ENCODE data around the gene SULT1E1. TPM values are rescaled to one million over a fixed set of nuclear protein-coding genes. Genes with fewer than 3 reads are reported as not detected.

Gene SULT1E1
- polyA plus RNA-seq, 2 of the 4 experiments (the other 2 are of a cell fraction) = 0.08 TPM; not detected in 1

DNA sequence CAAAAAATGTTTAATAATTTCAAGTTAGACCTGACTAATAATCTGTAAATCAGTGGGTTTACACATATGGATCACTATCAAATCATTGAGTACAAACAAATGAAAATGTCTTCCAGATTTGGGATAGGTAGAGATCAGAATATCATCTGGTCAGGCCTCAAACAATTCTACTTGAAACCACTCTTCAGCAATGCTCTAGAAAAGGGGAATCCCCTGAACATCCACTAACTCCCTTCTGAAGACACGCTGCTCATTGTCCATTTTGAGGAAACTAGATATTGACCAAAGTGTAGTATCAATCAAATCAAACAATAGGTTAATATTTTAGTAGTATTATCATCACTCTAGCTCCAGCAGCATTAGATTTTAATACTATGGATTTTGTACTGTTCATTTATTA, 46.3 kb downstream of the SULT1E1 start:
- ChIA-PET CTCF (no interaction called here), POLR2A (no interaction called here)
- H3K4me2 ChIP-seq = no peak overlapping the region
- no peak overlapping the region for H3K27ac ChIP-seq
- DNase-seq (ENCODE audit: low read depth in 1 of 2, low spot score in 1 of 2) (no peak), FAIRE-seq (no peak), ATAC-seq (no peak)
- TF ChIP-seq PHF8 (IDR thresholded peaks at IDR 0.05; ENCODE audit: borderline replicate concordance, low read depth) = no peak
- no peak for TF ChIP-seq TP53 (CRISPR knock-in tag; IDR thresholded peaks at IDR 0.05)
- no peak for TF ChIP-seq CBX2 (IDR thresholded peaks at IDR 0.05; ENCODE audit: borderline replicate concordance, low read depth)
- no peak for TF ChIP-seq GATA3 (IDR thresholded peaks at IDR 0.05; ENCODE audit: borderline replicate concordance)
- no peak for TF ChIP-seq RAD21 (conservative IDR thresholded peaks at IDR 0.05 in 1 of 2, IDR thresholded peaks at IDR 0.05 in 1 of 2)
- no peak for TF ChIP-seq KDM1A (IDR thresholded peaks at IDR 0.05; ENCODE audit: low read depth)
- TF ChIP-seq, protein P1, sequence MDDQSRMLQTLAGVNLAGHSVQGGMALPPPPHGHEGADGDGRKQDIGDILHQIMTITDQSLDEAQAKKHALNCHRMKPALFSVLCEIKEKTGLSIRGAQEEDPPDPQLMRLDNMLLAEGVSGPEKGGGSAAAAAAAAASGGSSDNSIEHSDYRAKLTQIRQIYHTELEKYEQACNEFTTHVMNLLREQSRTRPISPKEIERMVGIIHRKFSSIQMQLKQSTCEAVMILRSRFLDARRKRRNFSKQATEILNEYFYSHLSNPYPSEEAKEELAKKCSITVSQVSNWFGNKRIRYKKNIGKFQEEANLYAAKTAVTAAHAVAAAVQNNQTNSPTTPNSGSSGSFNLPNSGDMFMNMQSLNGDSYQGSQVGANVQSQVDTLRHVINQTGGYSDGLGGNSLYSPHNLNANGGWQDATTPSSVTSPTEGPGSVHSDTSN (IDR thresholded peaks at IDR 0.05) = no peak
- no peak for TF ChIP-seq FOSB (CRISPR knock-in tag; IDR thresholded peaks at IDR 0.05)
- no peaks in the 10 kb centered on the region for H3K9me3 ChIP-seq
- WGBS (ENCODE audit: missing lambda C conversion rate) = 24% methylated on average over 1 of the region's 1 CpG
- no peak overlapping the region for H3K4me3 ChIP-seq
- H3K4me1 ChIP-seq = no peaks in the 10 kb centered on the region

DNA sequence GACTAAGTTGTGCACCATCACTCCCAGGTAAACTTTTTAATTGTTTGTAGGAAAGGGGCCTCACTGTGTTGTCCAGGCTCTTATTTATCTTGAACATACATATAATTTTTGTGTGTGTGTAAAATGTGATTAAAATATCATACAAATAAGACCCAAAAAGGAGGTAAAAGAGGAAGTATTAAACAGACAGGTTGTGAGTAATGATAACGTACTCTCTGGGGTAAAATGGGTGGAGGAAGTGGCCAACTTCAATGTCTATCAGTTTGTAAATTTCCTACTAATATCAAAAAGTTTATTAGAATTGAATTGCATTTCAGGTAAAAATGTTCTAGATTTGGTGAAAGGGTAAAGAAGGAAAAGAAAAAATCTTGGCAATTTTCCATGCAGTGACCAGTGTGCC, 48.8 kb downstream of the SULT1E1 start:
- DNase-seq (ENCODE audit: low read depth in 1 of 2, low spot score in 1 of 2) (no peak), ATAC-seq (no peak), FAIRE-seq (no peak)
- Histone ChIP-seq H3K4me3 (no peak overlapping the region), H3K9me3 (no peaks in the 10 kb centered on the region), H3K4me1 (no peaks in the 10 kb centered on the region), H3K27ac (no peak overlapping the region), H3K4me2 (no peak overlapping the region)
- no peak for TF ChIP-seq TFCP2L1 (CRISPR knock-in tag; IDR thresholded peaks at IDR 0.05)
- no peak for TF ChIP-seq POLR2A (IDR thresholded peaks at IDR 0.05; ENCODE audit: low read length)
- TF ChIP-seq NFE2L2 (conservative IDR thresholded peaks at IDR 0.05; ENCODE audit: low read length) = no peak
- TF ChIP-seq CBX2 (IDR thresholded peaks at IDR 0.05; ENCODE audit: borderline replicate concordance, low read depth) = no peak
- TF ChIP-seq MAZ (IDR thresholded peaks at IDR 0.05; ENCODE audit: borderline replicate concordance, low read depth, low read length) = no peak
- no peak for TF ChIP-seq EP300 (IDR thresholded peaks at IDR 0.05)
- no peak for TF ChIP-seq JUN (IDR thresholded peaks at IDR 0.05)
- TF ChIP-seq, protein P2, sequence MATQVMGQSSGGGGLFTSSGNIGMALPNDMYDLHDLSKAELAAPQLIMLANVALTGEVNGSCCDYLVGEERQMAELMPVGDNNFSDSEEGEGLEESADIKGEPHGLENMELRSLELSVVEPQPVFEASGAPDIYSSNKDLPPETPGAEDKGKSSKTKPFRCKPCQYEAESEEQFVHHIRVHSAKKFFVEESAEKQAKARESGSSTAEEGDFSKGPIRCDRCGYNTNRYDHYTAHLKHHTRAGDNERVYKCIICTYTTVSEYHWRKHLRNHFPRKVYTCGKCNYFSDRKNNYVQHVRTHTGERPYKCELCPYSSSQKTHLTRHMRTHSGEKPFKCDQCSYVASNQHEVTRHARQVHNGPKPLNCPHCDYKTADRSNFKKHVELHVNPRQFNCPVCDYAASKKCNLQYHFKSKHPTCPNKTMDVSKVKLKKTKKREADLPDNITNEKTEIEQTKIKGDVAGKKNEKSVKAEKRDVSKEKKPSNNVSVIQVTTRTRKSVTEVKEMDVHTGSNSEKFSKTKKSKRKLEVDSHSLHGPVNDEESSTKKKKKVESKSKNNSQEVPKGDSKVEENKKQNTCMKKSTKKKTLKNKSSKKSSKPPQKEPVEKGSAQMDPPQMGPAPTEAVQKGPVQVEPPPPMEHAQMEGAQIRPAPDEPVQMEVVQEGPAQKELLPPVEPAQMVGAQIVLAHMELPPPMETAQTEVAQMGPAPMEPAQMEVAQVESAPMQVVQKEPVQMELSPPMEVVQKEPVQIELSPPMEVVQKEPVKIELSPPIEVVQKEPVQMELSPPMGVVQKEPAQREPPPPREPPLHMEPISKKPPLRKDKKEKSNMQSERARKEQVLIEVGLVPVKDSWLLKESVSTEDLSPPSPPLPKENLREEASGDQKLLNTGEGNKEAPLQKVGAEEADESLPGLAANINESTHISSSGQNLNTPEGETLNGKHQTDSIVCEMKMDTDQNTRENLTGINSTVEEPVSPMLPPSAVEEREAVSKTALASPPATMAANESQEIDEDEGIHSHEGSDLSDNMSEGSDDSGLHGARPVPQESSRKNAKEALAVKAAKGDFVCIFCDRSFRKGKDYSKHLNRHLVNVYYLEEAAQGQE (IDR thresholded peaks at IDR 0.05) = no peak
- TF ChIP-seq EHF (CRISPR knock-in tag; IDR thresholded peaks at IDR 0.05) = no peak
- TF ChIP-seq, protein P3, sequence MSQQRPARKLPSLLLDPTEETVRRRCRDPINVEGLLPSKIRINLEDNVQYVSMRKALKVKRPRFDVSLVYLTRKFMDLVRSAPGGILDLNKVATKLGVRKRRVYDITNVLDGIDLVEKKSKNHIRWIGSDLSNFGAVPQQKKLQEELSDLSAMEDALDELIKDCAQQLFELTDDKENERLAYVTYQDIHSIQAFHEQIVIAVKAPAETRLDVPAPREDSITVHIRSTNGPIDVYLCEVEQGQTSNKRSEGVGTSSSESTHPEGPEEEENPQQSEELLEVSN (IDR thresholded peaks at IDR 0.05; ENCODE audit: borderline replicate concordance, low read depth) = no peak
- ChIA-PET POLR2A (no interaction called here), CTCF (no interaction called here)
- WGBS (ENCODE audit: missing lambda C conversion rate) = 42% methylated on average over 1 of the region's 1 CpG

DNA sequence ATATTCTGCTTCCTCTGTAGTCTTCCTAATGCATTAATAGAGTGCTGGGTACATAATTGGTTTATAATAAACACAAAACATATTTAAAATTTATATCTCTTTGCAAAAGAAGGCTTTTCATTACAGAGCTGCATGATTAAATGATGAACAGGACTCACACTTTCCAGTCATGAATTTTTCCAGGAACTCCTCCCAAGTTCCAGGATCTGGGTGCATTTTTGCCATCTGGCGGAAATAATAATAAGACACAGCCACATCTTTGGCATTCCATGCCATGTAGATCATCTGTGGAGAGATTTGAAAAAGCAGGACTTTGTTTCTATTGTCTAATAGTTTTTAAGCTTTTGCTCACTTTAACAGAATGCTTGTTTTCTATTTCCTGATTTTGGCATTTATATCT, 59.3 kb downstream of the SULT1E1 start:
- FAIRE-seq = no peak
- no peak overlapping the region for H3K27ac ChIP-seq
- ChIA-PET POLR2A (no interaction called here), CTCF (no interaction called here)
- no peak overlapping the region for H3K4me2 ChIP-seq
- no peak for DNase-seq (ENCODE audit: low read depth in 1 of 2, low spot score in 1 of 2)
- no peaks in the 10 kb centered on the region for H3K4me1 ChIP-seq
- H3K4me3 ChIP-seq = no peak overlapping the region
- TF ChIP-seq KDM1A (IDR thresholded peaks at IDR 0.05; ENCODE audit: low read depth) (no peak), TP53 (CRISPR knock-in tag; IDR thresholded peaks at IDR 0.05) (no peak), ZC3H11A (IDR thresholded peaks at IDR 0.05) (no peak), EHMT2 (IDR thresholded peaks at IDR 0.05; ENCODE audit: low read depth) (no peak), MAZ (IDR thresholded peaks at IDR 0.05; ENCODE audit: borderline replicate concordance, low read depth, low read length) (no peak), RAD21 (conservative IDR thresholded peaks at IDR 0.05 in 1 of 2, IDR thresholded peaks at IDR 0.05 in 1 of 2) (no peak)
- TF ChIP-seq, protein P4, sequence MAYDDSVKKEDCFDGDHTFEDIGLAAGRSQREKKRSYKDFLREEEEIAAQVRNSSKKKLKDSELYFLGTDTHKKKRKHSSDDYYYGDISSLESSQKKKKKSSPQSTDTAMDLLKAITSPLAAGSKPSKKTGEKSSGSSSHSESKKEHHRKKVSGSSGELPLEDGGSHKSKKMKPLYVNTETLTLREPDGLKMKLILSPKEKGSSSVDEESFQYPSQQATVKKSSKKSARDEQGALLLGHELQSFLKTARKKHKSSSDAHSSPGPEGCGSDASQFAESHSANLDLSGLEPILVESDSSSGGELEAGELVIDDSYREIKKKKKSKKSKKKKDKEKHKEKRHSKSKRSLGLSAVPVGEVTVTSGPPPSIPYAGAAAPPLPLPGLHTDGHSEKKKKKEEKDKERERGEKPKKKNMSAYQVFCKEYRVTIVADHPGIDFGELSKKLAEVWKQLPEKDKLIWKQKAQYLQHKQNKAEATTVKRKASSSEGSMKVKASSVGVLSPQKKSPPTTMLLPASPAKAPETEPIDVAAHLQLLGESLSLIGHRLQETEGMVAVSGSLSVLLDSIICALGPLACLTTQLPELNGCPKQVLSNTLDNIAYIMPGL (CRISPR knock-in tag; IDR thresholded peaks at IDR 0.05; ENCODE audit: borderline replicate concordance) = no peak
- no peak for ATAC-seq
- 100% methylated on average over 1 of the region's 1 CpG for WGBS (ENCODE audit: missing lambda C conversion rate)
- H3K9me3 ChIP-seq = no peaks in the 10 kb centered on the region
